ENCODE results near the gene MPST.
"Not testable (repeated sequence)": the region's sequence is repeated elsewhere in the genome, so short reads cannot be mapped to it uniquely, and the experiment has no call there.

The MPST gene

GRCh38 chr22:37019309-37020191 lies at the start of gene MPST, which contains the start of gene TST:
Gene MPST, plus strand, starts transcription at chr22:37019742. Its CDS starts 95 bp downstream, at chr22:37019837.
Gene TST, minus strand, starts transcription at chr22:37019447. Its CDS starts 715 bp downstream, at chr22:37018732.
- H3K27ac ChIP-seq: peak within 1 kb of the TSS; percentile 71
- no peak for DNase-seq (ENCODE audit: low read depth, low spot score)

DNA sequence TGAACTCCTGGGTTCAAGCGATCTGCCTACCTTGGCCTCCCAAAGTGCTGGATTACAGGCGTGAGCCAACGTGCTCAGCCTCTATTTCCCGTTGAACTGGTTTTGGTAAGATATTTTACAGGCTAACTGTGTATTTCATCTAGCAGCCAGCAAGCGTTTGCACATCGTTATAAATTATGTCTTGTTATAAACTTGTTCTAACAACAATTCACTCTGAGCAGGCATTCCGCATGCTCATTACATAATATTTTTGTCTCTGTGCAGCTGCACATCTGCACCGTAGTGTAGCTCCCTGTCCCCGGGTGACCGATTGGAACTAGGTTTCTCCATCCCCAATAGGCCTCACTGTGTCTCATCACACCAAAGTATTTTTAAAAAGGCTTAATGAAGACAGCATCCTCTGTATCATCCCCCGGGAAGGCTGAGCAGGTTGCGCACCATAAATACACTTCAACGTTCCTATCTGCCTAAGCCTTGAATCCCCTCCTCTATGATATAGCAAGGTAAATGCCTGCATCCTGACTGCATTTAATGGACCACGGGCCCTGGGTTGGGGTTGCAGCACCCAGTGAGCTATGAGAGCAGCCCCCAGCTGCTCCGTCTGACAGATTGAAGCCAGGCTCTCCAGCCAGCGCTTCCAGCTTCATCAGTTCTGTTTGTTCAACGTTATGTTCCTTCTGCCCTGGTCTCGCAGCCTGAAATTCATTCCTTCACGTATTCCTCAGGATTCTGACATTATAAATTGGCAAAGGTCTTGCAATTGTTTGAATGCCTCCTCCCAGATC lies 48.0 kb upstream of the MPST start:
- H3K27ac ChIP-seq: no peak overlapping the region
- no peak for DNase-seq (ENCODE audit: low read depth, low spot score)

GRCh38 chr22:36976606-36977005 lies 42.9 kb upstream of the MPST start:
- no peak for DNase-seq (ENCODE audit: low read depth, low spot score)
- H3K27ac ChIP-seq: no peak overlapping the region

- H3K27ac ChIP-seq: no peak overlapping the region
- DNase-seq (ENCODE audit: low read depth, low spot score): no peak
Observed at GRCh38 chr22:36977401-36977861, 42.1 kb upstream of the MPST start.

DNA sequence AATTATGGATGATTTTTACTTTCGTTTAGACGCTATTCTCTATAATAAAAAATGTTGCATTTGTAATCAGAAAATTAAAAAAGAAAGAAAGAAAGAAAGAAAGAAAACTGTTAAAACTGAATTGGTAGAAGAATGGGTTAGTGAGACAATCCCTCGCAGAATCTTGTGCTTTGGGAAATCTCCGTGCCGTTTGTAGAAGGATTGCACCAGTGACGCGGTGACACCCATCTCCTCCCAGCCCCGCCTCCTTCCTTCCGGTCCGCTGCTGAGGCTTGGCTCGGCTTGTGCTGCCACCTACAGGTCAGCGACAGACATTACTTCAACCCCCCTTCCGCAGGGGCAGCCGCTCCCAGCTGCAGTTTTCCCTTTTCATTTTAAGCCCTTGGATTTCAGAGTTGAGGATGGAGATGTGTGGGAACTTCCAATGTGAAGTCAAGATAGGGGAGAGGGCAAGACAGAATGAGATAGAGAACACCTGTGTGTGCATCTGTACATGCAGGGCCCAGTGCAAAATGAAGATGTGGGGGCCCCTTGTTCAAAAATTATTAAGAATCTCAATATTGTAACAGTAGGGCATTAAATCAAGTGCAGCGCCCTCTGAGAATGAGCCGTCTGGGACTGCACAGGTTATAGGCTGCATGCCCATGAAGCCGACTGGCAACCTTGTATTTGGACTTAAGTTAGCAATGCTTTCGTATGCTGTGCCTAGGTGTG lies 41.4 kb upstream of the MPST start:
- no peak overlapping the region for H3K27ac ChIP-seq

DNA sequence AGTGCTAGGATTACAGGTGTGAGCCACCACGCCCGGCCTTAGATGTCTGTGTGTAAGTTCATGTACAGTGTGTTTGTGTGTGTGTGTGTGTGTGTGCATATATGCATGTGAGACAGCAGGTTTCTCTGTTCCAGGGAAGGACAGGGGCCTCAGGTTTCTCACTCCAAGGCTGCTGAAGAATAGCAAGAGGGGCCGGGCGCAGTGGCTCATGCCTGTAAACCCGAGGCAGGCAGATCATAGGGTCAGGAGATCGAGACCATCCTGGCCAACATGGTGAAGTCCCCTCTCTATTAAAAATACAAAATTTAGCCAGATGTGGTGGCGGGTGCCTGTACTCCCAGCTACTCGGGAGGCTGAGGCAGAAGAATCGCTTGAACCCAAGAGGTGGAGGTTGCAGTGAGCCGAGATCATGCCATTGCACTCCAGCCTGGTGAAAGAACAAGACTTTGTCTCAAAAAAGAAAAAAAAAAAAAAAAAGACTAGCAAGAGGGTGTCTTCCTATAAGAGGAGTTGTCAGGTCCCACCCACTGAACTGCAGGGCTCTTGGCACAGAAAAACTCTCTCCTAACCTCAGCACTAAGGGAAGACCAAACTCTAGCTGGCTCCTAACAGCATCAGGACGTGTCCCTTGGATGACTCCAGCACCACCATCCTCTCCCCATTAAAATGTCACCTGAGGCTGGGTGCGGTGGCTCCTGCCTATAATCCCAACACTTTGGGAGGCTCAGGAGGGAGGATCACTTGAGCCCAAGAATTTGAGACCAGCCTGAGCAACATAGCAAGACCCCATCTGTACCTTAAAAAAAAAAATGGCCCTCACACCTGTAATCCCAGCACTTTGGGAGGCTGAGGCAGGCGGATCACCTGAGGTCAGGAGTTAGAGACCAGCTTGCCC lies 40.3 kb upstream of the MPST start:
- H3K27ac ChIP-seq: no peak overlapping the region
- no peak for DNase-seq (ENCODE audit: low read depth, low spot score)

More for the DNA sequence above, 41.4 kb upstream of the MPST start:
- no peak for DNase-seq (ENCODE audit: low read depth, low spot score)

DNA sequence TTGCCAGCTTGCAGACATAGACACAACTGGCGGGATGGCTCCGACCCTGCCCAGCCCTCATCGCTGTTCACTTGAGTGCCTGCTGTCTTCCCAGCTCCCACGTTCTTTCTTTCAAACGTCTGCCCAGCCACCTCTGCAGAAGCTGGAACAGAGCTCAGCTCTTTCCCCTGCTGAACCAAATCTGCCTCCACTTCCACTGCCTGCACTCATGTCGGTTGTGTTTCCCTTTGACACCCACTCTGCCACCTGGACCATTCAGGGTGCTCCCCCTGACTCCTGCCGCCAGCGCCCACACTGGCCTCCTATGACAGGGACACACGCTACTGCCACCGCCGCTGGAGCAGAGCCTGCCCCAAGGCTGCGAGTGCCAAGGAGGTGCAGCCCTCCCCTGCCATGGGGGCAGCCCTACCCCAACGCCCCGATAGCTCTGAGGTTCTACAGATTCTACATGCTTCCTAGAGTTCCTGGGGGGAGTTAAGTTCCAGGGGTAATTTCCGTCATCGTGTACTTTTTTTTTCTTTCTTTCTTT lies 38.2 kb upstream of the MPST start:
- no peak for DNase-seq (ENCODE audit: low read depth, low spot score)
- H3K27ac ChIP-seq: no peak overlapping the region

DNA sequence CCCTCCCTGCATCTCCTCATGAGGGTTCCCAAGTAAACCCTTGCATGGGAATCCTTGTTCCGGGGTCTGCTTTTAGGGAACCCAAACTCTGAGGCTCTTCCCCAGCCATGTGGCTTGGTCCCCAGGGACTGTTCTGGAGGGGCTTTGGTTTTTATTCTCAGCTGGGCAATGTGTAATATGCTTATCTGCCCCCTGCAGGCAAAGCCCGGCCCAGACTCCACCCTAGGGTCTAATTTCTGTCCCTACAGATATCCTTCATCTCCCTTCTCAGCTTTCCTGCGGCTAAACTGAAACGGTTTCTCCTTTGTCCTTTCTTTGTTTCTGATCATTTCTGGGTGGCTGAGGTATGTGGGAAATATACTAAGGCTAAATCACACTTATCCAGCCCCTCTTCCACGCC lies 37.4 kb upstream of the MPST start:
- no peak for DNase-seq (ENCODE audit: low read depth, low spot score)
- no peak overlapping the region for H3K27ac ChIP-seq

DNA sequence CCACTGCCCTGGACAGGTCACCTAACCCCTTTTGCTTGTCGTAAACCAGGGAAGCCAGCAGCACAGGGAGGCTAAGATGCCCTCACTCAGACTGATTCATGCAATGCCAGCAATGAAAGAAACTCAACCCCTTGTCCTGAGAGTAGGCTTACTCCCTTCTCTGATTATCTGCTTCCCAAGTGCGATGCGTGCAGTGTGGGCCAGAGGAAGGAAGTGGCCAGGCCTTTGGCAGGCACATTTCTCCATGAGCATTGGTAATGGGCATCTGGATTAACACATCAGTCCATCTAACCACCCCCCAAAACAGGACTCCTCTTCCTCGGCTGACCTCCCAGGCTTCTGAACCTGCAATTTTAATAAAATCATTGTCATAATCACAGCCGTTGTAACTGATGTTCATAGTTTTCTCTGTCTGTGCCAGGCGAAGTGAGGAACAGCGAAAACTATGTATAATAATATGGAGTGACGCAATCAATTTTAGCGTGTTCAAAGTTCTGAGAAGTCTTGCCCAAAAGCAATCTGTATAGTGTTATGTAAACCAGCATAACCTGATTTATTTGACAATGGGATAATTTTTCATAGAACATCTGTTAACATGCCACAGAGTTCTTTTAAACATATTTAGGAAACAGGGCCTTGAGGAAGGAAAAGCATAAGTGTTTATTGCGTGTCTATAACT lies 34.2 kb upstream of the MPST start:
- H3K27ac ChIP-seq: no peak overlapping the region
- DNase-seq (ENCODE audit: low read depth, low spot score): no peak

- no peak overlapping the region for H3K27ac ChIP-seq
- no peak for DNase-seq (ENCODE audit: low read depth, low spot score)
Observed at GRCh38 chr22:36986242-36986821, 33.2 kb upstream of the MPST start.

DNA sequence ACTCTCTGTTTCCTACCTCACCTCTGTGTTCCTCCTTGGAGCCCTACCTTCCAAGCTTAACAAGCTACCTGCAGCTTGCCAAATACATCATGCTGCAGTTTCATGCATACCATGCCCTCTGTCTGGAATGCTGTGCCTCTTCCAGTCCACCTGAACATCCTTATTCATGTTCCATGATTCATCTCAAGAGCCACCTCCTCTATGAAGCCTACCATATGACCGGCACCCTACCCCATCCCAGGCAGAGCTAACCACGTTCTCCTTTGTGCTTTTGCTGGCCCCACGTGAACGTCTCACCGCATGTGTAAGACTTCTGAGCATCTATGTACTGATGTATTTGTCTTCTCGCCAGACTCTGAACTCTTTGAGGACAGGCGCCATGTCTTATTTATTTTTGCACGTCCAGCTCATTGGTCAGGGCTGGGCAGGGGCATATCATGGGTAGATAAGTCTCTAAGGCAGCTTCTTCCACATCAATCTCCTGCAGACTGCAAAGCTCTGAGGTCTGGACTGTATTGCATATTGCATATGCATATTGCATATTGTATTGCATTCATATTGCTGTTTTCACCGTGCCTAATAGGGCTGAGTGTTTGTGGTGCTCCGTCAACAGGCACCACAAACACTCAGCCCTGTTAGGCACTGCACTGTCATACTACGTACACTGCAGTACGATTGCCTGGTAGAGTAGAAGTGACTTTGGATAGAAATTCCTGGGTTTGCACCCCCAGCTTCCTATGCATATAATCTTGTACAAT lies 31.3 kb upstream of the MPST start:
- H3K27ac ChIP-seq: no peak overlapping the region
- no peak for DNase-seq (ENCODE audit: low read depth, low spot score)

DNA sequence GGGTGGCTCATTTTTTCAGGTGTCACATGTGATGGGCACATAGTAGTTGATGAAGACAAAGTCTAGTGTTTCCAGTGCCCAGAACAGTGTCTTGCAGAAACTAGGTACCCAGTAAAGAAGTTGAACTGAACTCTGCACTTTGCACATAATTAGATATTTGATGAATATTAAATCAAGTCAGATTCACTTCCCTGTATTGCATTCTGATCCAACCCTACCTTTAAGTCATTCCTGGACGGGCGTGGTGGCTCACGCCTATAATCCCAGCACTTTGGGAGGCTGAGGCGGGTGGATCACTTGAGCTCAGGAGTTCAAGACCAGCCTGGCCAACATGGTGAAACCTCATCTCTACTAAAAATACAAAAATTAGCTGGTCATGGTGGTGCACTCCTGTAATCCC lies 30.5 kb upstream of the MPST start:
- DNase-seq (ENCODE audit: low read depth, low spot score); H3K27ac ChIP-seq: not testable (repeated sequence)

- no peak for DNase-seq (ENCODE audit: low read depth, low spot score)
- H3K27ac ChIP-seq: no peak overlapping the region
Observed at GRCh38 chr22:36990457-36990856, 29.1 kb upstream of the MPST start.

DNA sequence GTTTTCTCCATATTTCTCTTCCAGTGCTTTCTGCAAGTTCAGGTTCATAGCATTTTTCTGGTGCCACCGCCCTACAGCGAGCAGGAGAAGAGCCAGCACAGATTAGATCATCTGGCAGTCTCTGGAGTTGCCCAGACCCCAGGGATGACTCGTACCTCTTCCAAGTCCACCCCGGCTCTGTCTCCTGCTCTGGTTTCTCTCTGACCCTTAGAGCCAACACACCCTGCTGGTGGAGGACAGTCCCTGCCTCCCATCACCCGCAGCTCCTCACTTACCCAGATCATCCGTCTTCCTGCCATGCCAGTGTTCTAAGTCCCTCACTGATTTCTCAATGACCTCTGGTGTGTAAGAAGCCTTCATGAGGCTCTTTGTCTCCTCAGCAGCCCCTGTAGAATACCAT lies 28.3 kb upstream of the MPST start:
- no peak overlapping the region for H3K27ac ChIP-seq
- no peak for DNase-seq (ENCODE audit: low read depth, low spot score)

DNA sequence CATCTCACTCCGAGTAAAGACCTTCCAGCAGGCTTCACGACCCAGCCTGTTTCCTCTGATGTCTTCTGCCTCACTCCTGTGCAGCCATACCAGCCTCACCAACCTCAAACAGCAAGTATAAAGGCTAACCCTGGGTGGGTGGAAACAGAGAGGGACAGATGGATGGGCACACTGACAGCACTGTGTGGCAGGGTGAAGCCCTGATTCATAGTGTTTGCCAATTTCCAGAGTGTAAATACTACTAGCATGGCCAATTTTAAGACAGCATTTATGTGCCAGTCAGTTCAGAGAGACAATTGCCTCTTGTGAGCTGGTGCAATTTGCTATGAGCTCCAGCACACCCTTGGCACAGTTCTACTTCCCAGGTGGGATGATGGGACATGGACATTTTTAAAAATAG lies 21.8 kb upstream of the MPST start:
- H3K27ac ChIP-seq: no peak overlapping the region
- DNase-seq (ENCODE audit: low read depth, low spot score): no peak

GRCh38 chr22:36998620-36999351 lies 20.8 kb upstream of the MPST start:
- H3K27ac ChIP-seq: no peak overlapping the region
- DNase-seq (ENCODE audit: low read depth, low spot score): no peak

DNA sequence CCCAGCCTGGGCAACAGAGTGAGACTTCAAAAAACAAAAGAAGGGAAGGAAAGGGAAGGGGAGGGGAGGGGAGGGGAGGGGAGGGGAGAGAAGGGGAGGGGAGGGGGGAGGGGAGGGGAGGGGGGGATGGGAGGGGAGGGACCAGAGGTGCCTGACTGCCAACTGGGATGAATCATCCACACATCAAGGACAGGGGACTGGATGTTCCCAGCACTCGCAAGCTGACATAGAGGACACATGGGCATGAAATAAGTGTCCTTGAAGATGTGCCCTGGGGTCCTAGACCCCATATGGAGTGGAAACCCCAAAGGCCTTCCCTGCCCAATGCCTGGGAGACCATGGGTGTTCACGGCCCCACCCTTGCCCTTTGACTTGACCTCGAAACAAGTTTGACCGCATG lies 20.1 kb upstream of the MPST start:
- DNase-seq (ENCODE audit: low read depth, low spot score): no peak
- no peak overlapping the region for H3K27ac ChIP-seq

Measured in epithelial cell of prostate (primary cell).